Hepatocyte (in vitro differentiated cells): ENCODE measurements around the gene PTBP3. TPM values are rescaled to one million over a fixed set of nuclear protein-coding genes. Genes with fewer than 3 reads are reported as not detected.
"Not testable (repeated sequence)": the region's sequence is repeated elsewhere in the genome, so short reads cannot be mapped to it uniquely, and the experiment has no call there.

ENCODE experiments used
- DNase-seq: peaks from one replicate; pipeline ENCODE4 v3.0.0-alpha.2; 2016; ENCODE audit warnings: low spot score
- H2AFZ ChIP-seq: fragments of 200-600 bp; sonication (generic); 2 replicates; pipeline ENCODE4 v1.6.0; 2016; ENCODE audit warnings: antibody characterized with exemption, mild to moderate bottlenecking
- H3K27ac ChIP-seq: fragments of 200-600 bp; sonication (generic); 2 replicates; pipeline ENCODE4 v1.5.1; 2016; ENCODE audit warnings: mild to moderate bottlenecking
- H3K27me3 ChIP-seq: fragments of 200-600 bp; sonication (generic); 2 replicates; pipeline ENCODE4 v1.6.1; 2016
- H3K36me3 ChIP-seq: fragments of 200-600 bp; sonication (generic); replicated peaks from 2 replicates; pipeline ENCODE4 v1.5.1; 2016; ENCODE audit warnings: low read depth; ENCODE audit not compliant: insufficient read depth
- H3K4me1 ChIP-seq: fragments of 200-600 bp; sonication (generic); 2 replicates; pipeline ENCODE4 v1.5.1; 2016; ENCODE audit warnings: mild to moderate bottlenecking, moderate library complexity; ENCODE audit not compliant: insufficient read depth
- H3K4me2 ChIP-seq: fragments of 200-600 bp; sonication (generic); 2 replicates; pipeline ENCODE4 v1.6.0; 2016
- H3K4me3 ChIP-seq: fragments of 200-600 bp; sonication (generic); 2 replicates; pipeline ENCODE4 v1.5.1; 2016; ENCODE audit warnings: mild to moderate bottlenecking
- H3K79me2 ChIP-seq: fragments of 200-600 bp; sonication (generic); 2 replicates; pipeline ENCODE4 v1.6.0; 2017; ENCODE audit warnings: mild to moderate bottlenecking
- H3K9me2 ChIP-seq: fragments of 200-600 bp; sonication (generic); replicated peaks from 2 replicates; pipeline ENCODE4 v1.6.0; 2017; ENCODE audit warnings: mild to moderate bottlenecking; ENCODE audit not compliant: insufficient read depth
- H3K9me3 ChIP-seq: fragments of 200-600 bp; sonication (generic); 2 replicates; pipeline ENCODE4 v1.5.1; 2016; ENCODE audit warnings: low read depth, mild to moderate bottlenecking
- H4K20me1 ChIP-seq: fragments of 200-600 bp; sonication (generic); 2 replicates; pipeline ENCODE4 v1.6.0; 2016; ENCODE audit warnings: mild to moderate bottlenecking; ENCODE audit not compliant: insufficient read depth, poor library complexity, severe bottlenecking
- EZH2 ChIP-seq: fragments of 200-600 bp; sonication (generic); IDR thresholded peaks from 2 replicates; pipeline ENCODE4 v1.6.1; 2016; ENCODE audit warnings: antibody characterized with exemption, mild to moderate bottlenecking, borderline replicate concordance
- EZH2phosphoT487 ChIP-seq: fragments of 200-600 bp; sonication (generic); IDR thresholded peaks from one replicate; pipeline ENCODE4 v1.6.1; 2018; ENCODE audit warnings: antibody characterized with exemption, mild to moderate bottlenecking, low read depth, moderate library complexity; ENCODE audit not compliant: unreplicated experiment, severe bottlenecking
- WGBS: methylation state at CpG from one replicate; pipeline ENCODE4 v1.1.6; 2016; ENCODE audit warnings: low lambda C conversion rate; ENCODE audit errors: missing lambda C conversion rate; 5-methylcytosine and 5-hydroxymethylcytosine counted together
- polyA plus RNA-seq: library from polyadenylated mRNA; unstranded; fragments of >200 nt; fragmentation: Nextera tagmentation; extraction: Ambion mirVana; gene quantifications from 2 replicates; pipeline ENCODE4 v1.2.1, GENCODE V29; 2016
- total RNA-seq: library from RNA; depleted of rRNA; stranded (reverse); fragments of >200 nt; gene quantifications from 2 replicates; pipeline ENCODE4 v1.2.3, GENCODE V29; 2014
- TF ChIP-seq, protein P1 (sequence below): fragments of 200-600 bp; sonication (generic); IDR thresholded peaks from 2 replicates; pipeline ENCODE4 v1.5.1; 2016; ENCODE audit warnings: antibody characterized with exemption, mild to moderate bottlenecking; ENCODE audit not compliant: poor library complexity

The PTBP3 gene
- total and polyA plus RNA-seq, 2 experiments from 2014 or later, result 13.7 to 57.7 TPM

DNA sequence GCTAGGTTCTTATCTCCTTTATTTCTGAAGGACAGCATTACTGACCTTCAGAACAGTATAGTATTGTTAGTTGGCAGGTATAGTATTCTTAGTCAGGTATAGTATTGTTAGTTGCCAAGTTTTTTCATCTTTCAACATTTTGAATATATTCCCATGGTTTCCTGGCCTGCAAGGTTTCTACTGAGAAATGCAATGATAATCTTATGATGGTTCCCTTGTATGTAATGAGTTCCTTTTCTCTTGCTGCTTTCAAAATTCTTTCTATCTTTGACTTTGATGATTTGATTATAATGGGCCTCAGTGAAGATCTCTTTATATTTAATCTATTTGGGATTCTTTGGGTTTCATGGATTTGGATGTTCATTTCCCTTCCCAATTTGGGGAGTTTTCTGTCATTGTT lies 34.0 kb upstream of the PTBP3 start:
- Histone ChIP-seq H2AFZ (no peak overlapping the region), H3K9me3 (no peaks in the 10 kb centered on the region), H3K27ac (no peak overlapping the region), H3K36me3 (no peaks in the 10 kb centered on the region), H3K4me3 (no peak overlapping the region), H4K20me1 (no peaks in the 10 kb centered on the region), H3K27me3 (no peaks in the 10 kb centered on the region), H3K4me2 (no peak overlapping the region), H3K9me2 (no peaks in the 10 kb centered on the region), H3K79me2 (no peaks in the 10 kb centered on the region), H3K4me1 (no peaks in the 10 kb centered on the region)
- no peak for DNase-seq
- TF ChIP-seq EZH2phosphoT487 (no peak), EZH2 (no peak)
- TF ChIP-seq, protein P1, sequence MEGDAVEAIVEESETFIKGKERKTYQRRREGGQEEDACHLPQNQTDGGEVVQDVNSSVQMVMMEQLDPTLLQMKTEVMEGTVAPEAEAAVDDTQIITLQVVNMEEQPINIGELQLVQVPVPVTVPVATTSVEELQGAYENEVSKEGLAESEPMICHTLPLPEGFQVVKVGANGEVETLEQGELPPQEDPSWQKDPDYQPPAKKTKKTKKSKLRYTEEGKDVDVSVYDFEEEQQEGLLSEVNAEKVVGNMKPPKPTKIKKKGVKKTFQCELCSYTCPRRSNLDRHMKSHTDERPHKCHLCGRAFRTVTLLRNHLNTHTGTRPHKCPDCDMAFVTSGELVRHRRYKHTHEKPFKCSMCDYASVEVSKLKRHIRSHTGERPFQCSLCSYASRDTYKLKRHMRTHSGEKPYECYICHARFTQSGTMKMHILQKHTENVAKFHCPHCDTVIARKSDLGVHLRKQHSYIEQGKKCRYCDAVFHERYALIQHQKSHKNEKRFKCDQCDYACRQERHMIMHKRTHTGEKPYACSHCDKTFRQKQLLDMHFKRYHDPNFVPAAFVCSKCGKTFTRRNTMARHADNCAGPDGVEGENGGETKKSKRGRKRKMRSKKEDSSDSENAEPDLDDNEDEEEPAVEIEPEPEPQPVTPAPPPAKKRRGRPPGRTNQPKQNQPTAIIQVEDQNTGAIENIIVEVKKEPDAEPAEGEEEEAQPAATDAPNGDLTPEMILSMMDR, result no peak

- H2AFZ ChIP-seq, result no peak overlapping the region
- H4K20me1 ChIP-seq, result no peaks in the 10 kb centered on the region
- H3K4me1 ChIP-seq, result no peaks in the 10 kb centered on the region
- 75% methylated on average over 3 of the region's 3 CpGs for WGBS
- H3K27me3 ChIP-seq, result no peaks in the 10 kb centered on the region
- DNase-seq, result no peak
- H3K4me2 ChIP-seq, result no peak overlapping the region
- no peak overlapping the region for H3K27ac ChIP-seq
- no peak overlapping the region for H3K4me3 ChIP-seq
- no peaks in the 10 kb centered on the region for H3K9me2 ChIP-seq
- no peaks in the 10 kb centered on the region for H3K36me3 ChIP-seq
- no peaks in the 10 kb centered on the region for H3K9me3 ChIP-seq
- H3K79me2 ChIP-seq, result no peaks in the 10 kb centered on the region
- no peak for TF ChIP-seq EZH2
- no peak for TF ChIP-seq EZH2phosphoT487
- TF ChIP-seq, protein P1, result no peak
These were observed 33.2 kb upstream of the PTBP3 start for GRCh38 chr9:112366591-112366990.

DNA sequence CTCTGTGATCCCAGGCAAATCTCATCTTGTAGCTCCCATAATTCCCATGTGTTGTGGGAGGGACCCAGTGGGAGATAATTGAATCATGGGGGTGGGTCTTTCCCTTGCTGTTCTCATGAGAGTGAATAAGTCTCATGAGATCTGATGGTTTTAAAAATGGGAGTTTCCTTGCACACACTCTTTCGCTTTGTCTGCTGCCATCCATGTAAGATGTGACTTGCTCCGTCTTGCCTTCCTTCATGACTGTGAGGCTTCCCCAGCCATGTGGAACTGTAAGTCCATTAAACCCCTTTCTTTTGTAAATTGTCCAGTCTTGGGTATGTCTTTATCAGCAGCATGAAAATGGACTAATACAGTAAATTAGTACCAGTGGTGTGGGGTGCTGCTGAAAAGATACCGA lies 31.8 kb upstream of the PTBP3 start:
- not testable (repeated sequence) for H3K9me3 ChIP-seq, H3K4me3 ChIP-seq, H3K36me3 ChIP-seq, DNase-seq, H3K4me2 ChIP-seq, H2AFZ ChIP-seq, H4K20me1 ChIP-seq, H3K27me3 ChIP-seq, H3K27ac ChIP-seq, H3K79me2 ChIP-seq, H3K9me2 ChIP-seq, H3K4me1 ChIP-seq
- WGBS, result 100% methylated on average over 3 of the region's 3 CpGs

DNA sequence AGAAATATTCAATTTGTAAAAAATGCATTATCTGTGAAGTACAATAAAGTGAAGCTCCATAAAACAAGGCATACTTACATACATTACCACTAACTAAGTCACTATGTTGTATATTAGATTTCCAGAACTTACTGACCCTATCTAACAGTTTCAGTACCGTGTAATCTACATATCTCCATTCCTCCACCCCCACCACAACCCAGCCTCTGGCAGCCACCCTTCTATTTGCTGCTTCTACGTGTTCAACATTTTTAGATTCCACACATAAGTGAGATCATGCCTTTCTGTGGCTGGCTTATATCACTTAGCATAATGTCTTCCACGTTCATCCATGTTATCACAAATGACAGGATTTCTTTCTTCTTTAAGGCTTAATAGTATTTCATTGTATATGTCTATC lies 31.3 kb upstream of the PTBP3 start:
- Histone ChIP-seq H2AFZ (no peak overlapping the region), H4K20me1 (no peaks in the 10 kb centered on the region), H3K4me1 (no peaks in the 10 kb centered on the region), H3K9me2 (no peaks in the 10 kb centered on the region), H3K79me2 (no peaks in the 10 kb centered on the region), H3K4me3 (no peak overlapping the region), H3K27ac (no peak overlapping the region), H3K27me3 (no peaks in the 10 kb centered on the region), H3K4me2 (no peak overlapping the region), H3K36me3 (no peaks in the 10 kb centered on the region), H3K9me3 (no peaks in the 10 kb centered on the region)
- 57% methylated on average over 3 of the region's 3 CpGs for WGBS
- TF ChIP-seq EZH2 (no peak), EZH2phosphoT487 (no peak)
- TF ChIP-seq, protein P1, result no peak
- no peak for DNase-seq
